Activated naive CD8-positive, alpha-beta T cell treated with anti-CD3 and anti-CD28 coated beads, Interleukin-2, amount 10 ng/mL, durations not matched to agents 7 days and 5 days (primary cell): ENCODE data around the gene SPDEF. TPM values are rescaled to one million over a fixed set of nuclear protein-coding genes. Genes with fewer than 3 reads are reported as not detected.
A peak's percentile ranks its signal among the peaks of the same experiment; 100 is the strongest.

ENCODE experiments used
- ATAC-seq: fragments of 150-1000 bp; cut with Tn5 transposase; one replicate; pipeline ENCODE4 v1.10.0; 2021; ENCODE audit warnings: low read depth, moderate library complexity
- POLR2A ChIA-PET: fragments of 350-600 bp; sonication (Branson Sonifier 250); formaldehyde crosslinking; loops from one replicate; lab custom pipeline; 2021; ENCODE audit warnings: antibody characterized with exemption; lab: Charles Lee
- DNase-seq: peaks from one replicate; pipeline ENCODE4 v3.0.0; 2021
- H3K27ac Mint-ChIP-seq: one replicate; pipeline ENCODE4 v1.8.0; 2022; ENCODE audit warnings: mild to moderate bottlenecking, mixed read lengths
- H3K27me3 Mint-ChIP-seq: one replicate; pipeline ENCODE4 v1.8.0; 2022; ENCODE audit warnings: mild to moderate bottlenecking, moderate library complexity, mixed read lengths
- H3K36me3 Mint-ChIP-seq: one replicate; pipeline ENCODE4 v1.8.0; 2021; ENCODE audit warnings: mild to moderate bottlenecking, mixed read lengths
- H3K4me1 Mint-ChIP-seq: one replicate; pipeline ENCODE4 v1.8.0; 2021; ENCODE audit warnings: mixed read lengths
- H3K4me3 Mint-ChIP-seq: one replicate; pipeline ENCODE4 v1.8.0; 2022; ENCODE audit warnings: mild to moderate bottlenecking, moderate library complexity, mixed read lengths
- H3K9me3 Mint-ChIP-seq: one replicate; pipeline ENCODE4 v1.8.0; 2021; ENCODE audit warnings: mixed read lengths
- total RNA-seq, 2 experiments: library from RNA; stranded (reverse); gene quantifications; one replicate each; pipeline ENCODE4 v1.2.3, GENCODE V29; 2021

SPDEF gene
- total RNA-seq, 2 experiments from 2014 or later: not detected

GRCh38 chr6:34589691-34590090 is 33.6 kb upstream of the SPDEF start:
- H3K4me3 Mint-ChIP-seq: no peak overlapping the region
- no peak overlapping the region for H3K27ac Mint-ChIP-seq
- no peak for ATAC-seq
- POLR2A ChIA-PET: no interaction called here
- DNase-seq: no peak
- H3K4me1 Mint-ChIP-seq: peaks cover 14% of the 10 kb centered on the region
- H3K36me3 Mint-ChIP-seq: no peaks in the 10 kb centered on the region
- H3K27me3 Mint-ChIP-seq: no peaks in the 10 kb centered on the region
- H3K9me3 Mint-ChIP-seq: no peaks in the 10 kb centered on the region

- POLR2A ChIA-PET: no interaction called here
- ATAC-seq (no peak), DNase-seq (no peak)
- Mint-ChIP-seq H3K4me3 (no peak overlapping the region), H3K9me3 (no peaks in the 10 kb centered on the region), H3K27ac (no peak overlapping the region), H3K27me3 (no peaks in the 10 kb centered on the region), H3K4me1 (peaks cover 14% of the 10 kb centered on the region), H3K36me3 (no peaks in the 10 kb centered on the region)
Measured at GRCh38 chr6:34589140-34589539, 33.0 kb upstream of the SPDEF start.

DNA sequence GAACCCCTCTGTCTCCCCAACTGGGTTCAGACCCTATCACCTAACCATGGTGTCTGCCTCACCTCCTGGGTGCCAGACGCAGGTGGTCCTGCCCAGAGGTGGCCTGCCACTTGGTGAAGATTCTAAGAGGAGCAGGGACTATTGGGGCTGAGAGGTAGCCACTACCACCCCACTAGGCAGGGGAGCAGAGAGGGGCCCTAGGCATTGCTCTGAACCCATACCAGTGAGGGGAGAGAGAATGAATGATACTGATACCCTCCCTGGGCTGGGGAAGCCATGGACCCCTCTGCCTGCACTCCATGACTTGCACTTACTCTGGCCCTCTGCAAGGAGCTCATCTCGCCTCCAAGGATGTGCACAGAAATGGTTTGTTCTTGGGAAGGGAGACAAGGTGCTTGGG is 31.7 kb upstream of the SPDEF start:
- peaks cover 14% of the 10 kb centered on the region for H3K4me1 Mint-ChIP-seq
- H3K9me3 Mint-ChIP-seq: no peaks in the 10 kb centered on the region
- DNase-seq: no peak
- POLR2A ChIA-PET: no interaction called here
- ATAC-seq: no peak
- H3K4me3 Mint-ChIP-seq: no peak overlapping the region
- H3K27ac Mint-ChIP-seq: no peak overlapping the region
- H3K27me3 Mint-ChIP-seq: no peaks in the 10 kb centered on the region
- H3K36me3 Mint-ChIP-seq: no peaks in the 10 kb centered on the region

GRCh38 chr6:34587325-34587724 is 31.2 kb upstream of the SPDEF start:
- POLR2A ChIA-PET: no interaction called here
- ATAC-seq: no peak
- Mint-ChIP-seq H3K4me1 (peaks cover 14% of the 10 kb centered on the region), H3K4me3 (no peak overlapping the region), H3K36me3 (no peaks in the 10 kb centered on the region), H3K27me3 (no peaks in the 10 kb centered on the region), H3K9me3 (no peaks in the 10 kb centered on the region), H3K27ac (no peak overlapping the region)
- DNase-seq: no peak

GRCh38 chr6:34586327-34587040 is 30.4 kb upstream of the SPDEF start:
- no peaks in the 10 kb centered on the region for H3K27me3 Mint-ChIP-seq
- no peak overlapping the region for H3K27ac Mint-ChIP-seq
- H3K36me3 Mint-ChIP-seq: no peaks in the 10 kb centered on the region
- no peak overlapping the region for H3K4me3 Mint-ChIP-seq
- H3K4me1 Mint-ChIP-seq: peaks cover 7% of the 10 kb centered on the region
- no peaks in the 10 kb centered on the region for H3K9me3 Mint-ChIP-seq
- peak; percentile 16 for DNase-seq
- ATAC-seq: no peak
- POLR2A ChIA-PET: no interaction called here

DNA sequence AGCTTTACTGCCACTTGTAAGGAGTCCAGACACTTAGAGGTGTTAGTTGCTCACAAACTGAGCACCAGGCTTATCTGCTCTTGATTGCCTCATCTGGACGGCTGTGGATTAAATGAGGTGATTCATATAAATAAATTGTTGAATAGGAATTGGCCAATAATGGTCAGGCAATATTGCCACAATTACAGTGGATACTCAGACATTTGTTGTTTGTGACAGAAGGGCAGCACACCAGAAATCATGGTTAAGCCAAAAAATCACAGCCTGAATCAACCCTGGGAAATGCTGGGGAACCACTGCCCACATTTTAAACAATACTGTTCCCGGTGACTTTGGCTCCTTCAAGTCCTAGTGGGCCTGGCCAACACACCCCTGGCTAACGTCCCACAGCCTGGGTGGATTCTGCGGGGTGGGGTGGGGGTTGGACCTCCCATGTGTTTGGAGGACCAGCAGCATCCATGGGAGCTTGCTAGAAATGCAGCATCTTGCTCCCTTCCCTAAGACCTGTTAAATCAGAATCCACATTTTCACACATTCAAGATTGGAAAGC is 29.5 kb upstream of the SPDEF start:
- H3K9me3 Mint-ChIP-seq: no peaks in the 10 kb centered on the region
- no peaks in the 10 kb centered on the region for H3K36me3 Mint-ChIP-seq
- peaks cover 2% of the 10 kb centered on the region for H3K4me1 Mint-ChIP-seq
- no peak overlapping the region for H3K4me3 Mint-ChIP-seq
- ATAC-seq (no peak), DNase-seq (no peak)
- no peaks in the 10 kb centered on the region for H3K27me3 Mint-ChIP-seq
- no peak overlapping the region for H3K27ac Mint-ChIP-seq
- POLR2A ChIA-PET: no interaction called here

DNA sequence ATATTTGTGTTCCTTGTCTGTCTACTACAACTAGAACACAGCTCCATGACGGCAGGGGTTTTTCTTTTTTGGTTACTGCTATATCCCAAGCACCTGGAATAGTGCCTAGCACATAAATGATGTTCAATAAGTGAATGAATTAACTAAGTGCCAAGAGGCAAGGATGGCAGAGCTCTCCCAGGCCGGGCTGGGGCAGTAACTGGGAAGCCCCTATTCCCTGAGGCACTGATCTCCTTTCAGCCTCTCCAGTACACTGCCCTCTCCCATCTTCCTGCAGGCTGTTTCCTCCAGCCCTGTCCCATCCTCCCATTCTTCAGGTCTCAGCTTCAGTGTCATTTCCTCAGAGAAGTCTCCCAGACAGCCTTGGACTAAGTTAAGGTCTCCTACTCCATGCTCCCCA is 29.0 kb upstream of the SPDEF start:
- ATAC-seq (no peak), DNase-seq (no peak)
- POLR2A ChIA-PET: no interaction called here
- Mint-ChIP-seq H3K4me3 (no peak overlapping the region), H3K27me3 (no peaks in the 10 kb centered on the region), H3K36me3 (no peaks in the 10 kb centered on the region), H3K9me3 (no peaks in the 10 kb centered on the region), H3K27ac (peak overlapping the region; percentile 2), H3K4me1 (no peaks in the 10 kb centered on the region)

- POLR2A ChIA-PET: no interaction called here
- no peaks in the 10 kb centered on the region for H3K9me3 Mint-ChIP-seq
- no peak for ATAC-seq
- H3K27me3 Mint-ChIP-seq: no peaks in the 10 kb centered on the region
- no peaks in the 10 kb centered on the region for H3K4me1 Mint-ChIP-seq
- no peak overlapping the region for H3K4me3 Mint-ChIP-seq
- H3K27ac Mint-ChIP-seq: peak overlapping the region; percentile 2
- no peaks in the 10 kb centered on the region for H3K36me3 Mint-ChIP-seq
- DNase-seq: peak; percentile 12
Measured at GRCh38 chr6:34584694-34585093, 28.6 kb upstream of the SPDEF start.

- POLR2A ChIA-PET: no interaction called here
- no peaks in the 10 kb centered on the region for H3K27me3 Mint-ChIP-seq
- no peaks in the 10 kb centered on the region for H3K9me3 Mint-ChIP-seq
- no peaks in the 10 kb centered on the region for H3K4me1 Mint-ChIP-seq
- no peak overlapping the region for H3K4me3 Mint-ChIP-seq
- H3K36me3 Mint-ChIP-seq: no peaks in the 10 kb centered on the region
- H3K27ac Mint-ChIP-seq: peak overlapping the region; percentile 2
- DNase-seq (peak; percentile 17), ATAC-seq (no peak)
Measured at GRCh38 chr6:34583861-34584604, 27.9 kb upstream of the SPDEF start.

DNA sequence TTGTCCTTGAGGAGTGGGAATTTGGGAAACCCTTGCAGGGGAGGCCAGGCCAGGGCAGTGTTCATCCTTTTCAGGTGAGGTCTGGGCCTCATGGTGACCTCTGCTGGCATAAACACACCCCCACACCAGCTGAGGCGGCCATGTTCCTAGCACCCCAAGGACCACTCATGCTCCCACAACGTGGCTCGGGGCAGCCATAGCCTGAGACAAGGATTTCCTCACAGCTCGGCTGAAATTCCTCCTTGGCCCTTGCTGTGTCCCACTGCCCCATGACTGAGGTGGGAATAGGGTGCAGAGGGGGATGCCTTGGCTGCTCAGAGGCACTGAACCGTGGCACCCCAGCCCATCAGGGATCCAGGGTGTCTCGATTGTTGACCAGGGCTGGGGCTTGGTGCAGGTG is 27.3 kb upstream of the SPDEF start:
- H3K9me3 Mint-ChIP-seq: no peaks in the 10 kb centered on the region
- DNase-seq: peak; percentile 32
- H3K36me3 Mint-ChIP-seq: no peaks in the 10 kb centered on the region
- no peak overlapping the region for H3K27ac Mint-ChIP-seq
- no peaks in the 10 kb centered on the region for H3K27me3 Mint-ChIP-seq
- no peak overlapping the region for H3K4me3 Mint-ChIP-seq
- no peak for ATAC-seq
- POLR2A ChIA-PET: no interaction called here
- no peaks in the 10 kb centered on the region for H3K4me1 Mint-ChIP-seq

DNA sequence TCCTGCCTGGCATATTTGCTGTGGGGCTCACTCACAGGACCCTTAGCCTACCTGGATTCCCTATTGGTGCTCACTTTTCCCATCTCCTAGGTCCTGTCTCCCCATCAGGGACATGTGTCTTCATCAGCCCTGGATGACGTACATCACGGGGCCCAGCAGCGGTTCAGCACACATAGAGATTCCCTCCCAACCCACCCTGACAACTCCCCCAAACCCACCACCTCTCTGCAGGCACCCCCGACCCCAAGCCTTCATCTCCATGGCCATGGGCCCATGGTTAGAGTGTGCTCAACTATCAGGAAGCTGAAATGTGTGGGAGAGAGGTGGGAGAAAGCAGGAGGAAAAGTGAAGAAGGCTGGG is 25.4 kb upstream of the SPDEF start:
- Mint-ChIP-seq H3K27me3 (no peaks in the 10 kb centered on the region), H3K36me3 (no peaks in the 10 kb centered on the region), H3K27ac (no peak overlapping the region), H3K9me3 (no peaks in the 10 kb centered on the region), H3K4me1 (peaks cover 1% of the 10 kb centered on the region), H3K4me3 (no peak overlapping the region)
- ATAC-seq (no peak), DNase-seq (no peak)
- POLR2A ChIA-PET: no interaction called here

- POLR2A ChIA-PET: no interaction called here
Measured at GRCh38 chr6:34580707-34581560, 24.8 kb upstream of the SPDEF start.

GRCh38 chr6:34578445-34579262 is 22.5 kb upstream of the SPDEF start:
- POLR2A ChIA-PET: interaction anchor here (1.2 kb wide), 1 partner anchor 117 kb away, joined by 4 read pairs; no protein-coding TSS in a partner anchor
- DNase-seq (no peak), ATAC-seq (no peak)
- Mint-ChIP-seq H3K4me3 (no peak overlapping the region), H3K27me3 (no peaks in the 10 kb centered on the region), H3K9me3 (no peaks in the 10 kb centered on the region), H3K27ac (no peak overlapping the region), H3K36me3 (no peaks in the 10 kb centered on the region), H3K4me1 (peaks cover 8% of the 10 kb centered on the region)

More at GRCh38 chr6:34580707-34581560, 24.8 kb upstream of the SPDEF start:
- H3K9me3 Mint-ChIP-seq: no peaks in the 10 kb centered on the region
- H3K36me3 Mint-ChIP-seq: no peaks in the 10 kb centered on the region
- peak; percentile 15 for DNase-seq
- no peak for ATAC-seq
- peaks cover 7% of the 10 kb centered on the region for H3K4me1 Mint-ChIP-seq
- no peaks in the 10 kb centered on the region for H3K27me3 Mint-ChIP-seq
- no peak overlapping the region for H3K4me3 Mint-ChIP-seq
- H3K27ac Mint-ChIP-seq: no peak overlapping the region
